Cardiac septum (tissue), 1 donor: ENCODE measurements around the gene MAPK4. TPM values are rescaled to one million over a fixed set of nuclear protein-coding genes. Genes with fewer than 3 reads are reported as not detected.
"Not testable (repeated sequence)": the region's sequence is repeated elsewhere in the genome, so short reads cannot be mapped to it uniquely, and the experiment has no call there.

Experiments
- DNase-seq: peaks from one replicate; pipeline ENCODE4 v3.0.0-alpha.2; 2020; ENCODE audit warnings: low spot score
- intact Hi-C: fragments of 100-400 bp; cut with DNase I; formaldehyde crosslinking; loops from one replicate; pipeline ENCODE4 v1.14.0; 2022
- long read RNA-seq: library from polyadenylated mRNA; unstranded; transcript quantifications from one replicate; pipeline ENCODE4 v2.0.0, GENCODE V29; 2021
- total RNA-seq: library from RNA; stranded (reverse); fragmentation: NEBNext Ultra II Directional; extraction: Animal tissue kit (Norgen Biotek cat#: 25700); gene quantifications from one replicate; pipeline ENCODE4 v1.2.1, GENCODE V29; 2021
- donor health status: DM: no; HTN: no; CAD: no.

MAPK4 gene
- total RNA-seq: 38.2 TPM
- long read RNA-seq, full-length matches to known transcripts: 3 of 43 reads
- long read RNA-seq, partial matches to known transcripts: 23 of 43 reads
- long read RNA-seq, other reads (novel, unspliced or antisense): 17 of 43 reads

GRCh38 chr18:50559752-50560680 is at the start of gene MAPK4:
TSS of gene MAPK4 (plus strand) at chr18:50560087. CDS start at chr18:50663959, 103,872 bp downstream.
- no peak for DNase-seq
- intact Hi-C loops: loop anchor here (5.0 kb wide), 1 partner anchor 97 kb away; no protein-coding TSS in a partner anchor

DNA sequence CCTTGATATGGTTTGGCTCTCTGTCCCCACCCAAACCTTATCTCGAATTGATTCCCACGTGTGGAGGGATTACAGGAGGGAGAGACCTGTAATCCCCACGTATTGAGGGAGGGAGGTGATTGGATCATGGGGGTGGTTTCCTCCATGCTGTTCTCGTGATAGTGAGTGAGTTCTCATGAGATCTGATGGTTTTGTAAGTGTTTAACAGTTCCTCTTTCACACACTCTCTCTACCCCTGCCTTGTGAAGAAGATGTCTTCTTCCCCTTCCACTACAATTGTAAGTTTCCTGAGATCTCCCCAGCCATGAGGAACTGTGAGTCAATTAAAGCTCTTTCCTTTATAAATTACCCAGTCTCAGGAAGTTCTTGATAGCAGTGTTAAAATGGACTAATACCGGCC is 42.6 kb upstream of the MAPK4 start:
- intact Hi-C loops, DNase-seq: not testable (repeated sequence)

GRCh38 chr18:50518787-50519546 is 40.9 kb upstream of the MAPK4 start:
- DNase-seq: no peak
- intact Hi-C loops: no loop called here

DNA sequence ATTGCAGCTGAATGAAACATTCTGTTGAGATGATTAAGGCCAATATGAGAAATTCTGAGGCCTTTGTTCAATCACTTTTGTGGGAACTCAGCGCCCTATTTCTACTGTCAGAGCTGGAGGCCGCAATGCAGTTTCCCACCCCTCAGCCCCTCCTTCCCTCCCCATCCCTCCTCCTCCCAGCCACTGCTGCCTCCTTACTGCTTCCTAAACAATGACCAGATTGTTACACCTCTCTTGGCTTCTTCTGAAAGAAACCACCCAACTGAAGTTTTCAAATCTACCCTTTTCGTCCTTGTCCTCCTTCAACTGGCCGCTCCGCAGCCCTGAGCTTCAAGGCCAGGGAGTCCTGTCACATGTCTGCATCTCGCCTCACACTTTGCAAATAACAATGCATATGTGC is 36.7 kb upstream of the MAPK4 start:
- intact Hi-C loops: no loop called here
- DNase-seq: no peak

- intact Hi-C loops: no loop called here
- no peak for DNase-seq
Observed at GRCh38 chr18:50527636-50528307, 32.1 kb upstream of the MAPK4 start.

- DNase-seq: no peak
- intact Hi-C loops: no loop called here
Observed at GRCh38 chr18:50528806-50529205, 31.1 kb upstream of the MAPK4 start.

- DNase-seq, intact Hi-C loops: not testable (repeated sequence)
Observed at GRCh38 chr18:50533822-50534221, 26.1 kb upstream of the MAPK4 start.

- intact Hi-C loops, DNase-seq: not testable (repeated sequence)
Observed at GRCh38 chr18:50544476-50544875, 15.4 kb upstream of the MAPK4 start.

DNA sequence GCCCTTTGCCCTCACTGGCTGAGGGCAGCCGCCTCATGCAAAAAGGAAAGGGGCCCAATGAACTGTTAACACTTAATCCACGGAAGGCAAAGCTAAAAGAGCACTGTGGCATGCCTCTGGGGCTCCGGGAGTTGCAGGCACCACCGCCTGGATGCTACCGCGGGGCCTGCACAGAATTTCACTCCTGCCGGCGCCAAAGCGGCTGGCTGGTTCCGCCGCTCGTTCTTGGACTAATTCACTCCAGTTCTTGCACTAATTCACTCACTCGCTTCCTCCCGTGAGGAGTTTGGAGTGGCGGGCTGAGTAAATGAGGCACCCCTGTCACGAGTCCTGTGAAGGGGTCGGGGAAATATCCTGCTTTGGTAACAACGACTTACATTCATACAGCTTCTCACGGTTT is 14.0 kb upstream of the MAPK4 start:
- intact Hi-C loops: no loop called here
- no peak for DNase-seq

GRCh38 chr18:50548160-50548559 is 11.7 kb upstream of the MAPK4 start:
- no peak for DNase-seq
- intact Hi-C loops: no loop called here

- intact Hi-C loops, DNase-seq: not testable (repeated sequence)
Observed at GRCh38 chr18:50551651-50552050, 8.2 kb upstream of the MAPK4 start.

GRCh38 chr18:50558157-50558556 is 1.7 kb upstream of the MAPK4 start:
- DNase-seq: no peak
- intact Hi-C loops: no loop called here

DNA sequence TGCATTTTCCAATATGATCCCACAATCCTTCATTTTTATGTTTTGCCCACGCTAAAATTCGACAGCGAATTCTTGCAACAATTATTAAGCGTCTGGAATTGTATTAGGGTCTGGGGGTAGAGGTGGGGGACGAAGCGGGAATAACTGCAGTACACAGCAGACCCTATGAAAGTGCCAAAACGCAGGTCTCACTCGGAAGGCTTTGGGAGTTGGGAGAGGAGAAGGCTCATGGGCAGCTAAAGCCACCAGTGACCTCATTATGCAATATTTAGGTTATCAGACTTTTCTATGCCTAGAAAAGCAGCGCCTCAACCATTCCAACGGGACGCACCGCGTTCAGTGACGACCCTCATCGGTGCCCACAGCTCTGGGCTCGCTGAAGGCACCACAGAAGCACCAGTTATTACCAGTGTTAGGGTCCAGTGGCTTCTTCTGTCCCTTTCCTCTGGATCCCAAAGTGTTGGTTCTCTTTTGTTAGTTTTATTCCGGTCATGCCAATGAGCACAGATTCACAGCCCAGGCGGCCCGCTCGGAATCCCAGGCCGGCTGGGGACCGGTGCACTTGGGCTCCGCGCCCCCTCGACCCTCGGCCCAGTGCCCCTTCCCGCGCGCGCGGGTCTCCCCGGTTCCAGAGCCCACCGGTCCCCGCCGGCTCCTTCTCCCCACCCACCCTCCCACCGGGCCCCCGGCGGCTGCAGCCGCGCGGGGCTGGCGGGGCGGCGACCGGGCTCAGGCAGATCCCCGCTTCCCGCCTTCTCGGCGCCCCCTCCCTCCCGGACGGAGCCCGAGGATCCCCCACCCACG is 737 bp upstream of the MAPK4 start:
- intact Hi-C loops: no loop called here
- DNase-seq: no peak

GRCh38 chr18:50560681-50561629 is 1.1 kb downstream of the MAPK4 start:
- intact Hi-C loops: loop anchor here (5.0 kb wide), 1 partner anchor 96 kb away; no protein-coding TSS in a partner anchor
- DNase-seq: no peak

DNA sequence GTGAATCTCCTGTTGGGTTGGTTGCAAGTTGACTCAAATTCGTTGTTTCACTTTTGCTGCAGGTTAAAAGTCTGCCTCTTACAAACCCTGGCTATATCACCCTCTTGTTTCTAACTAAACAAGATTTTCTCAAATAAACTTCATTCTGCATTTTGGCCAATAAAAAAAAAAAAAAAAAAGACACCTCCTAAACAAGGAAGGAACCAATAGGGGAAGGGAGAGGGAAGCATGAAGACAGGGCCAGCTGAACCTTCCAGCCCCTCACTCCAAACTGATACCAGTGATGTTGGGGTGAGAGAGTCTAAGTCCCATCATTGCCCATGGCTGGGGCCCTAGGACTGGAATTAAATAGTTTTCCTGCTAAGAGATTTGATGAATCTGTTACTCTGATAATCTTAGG is 2.4 kb downstream of the MAPK4 start:
- intact Hi-C loops: loop anchor here (5.0 kb wide), 1 partner anchor 95 kb away; no protein-coding TSS in a partner anchor
- not testable (repeated sequence) for DNase-seq

DNA sequence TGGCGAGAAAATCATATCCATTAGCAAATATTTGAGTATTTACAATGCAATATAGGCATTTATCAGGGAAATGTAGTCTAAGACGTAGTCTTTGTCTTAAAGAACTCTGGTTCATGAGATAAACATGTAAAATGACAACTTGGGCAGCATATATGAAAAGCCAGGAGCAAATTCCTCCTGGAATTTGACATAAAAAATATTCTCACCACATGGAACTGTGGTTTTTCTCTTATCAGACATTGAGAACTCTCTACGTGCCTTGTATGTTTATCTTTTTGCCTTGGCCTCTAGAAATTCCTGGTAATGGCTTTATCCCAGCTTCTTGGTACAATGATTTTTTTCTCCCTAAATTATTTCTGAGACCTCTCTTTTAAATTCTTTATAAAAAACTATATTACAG is 2.8 kb downstream of the MAPK4 start:
- no peak for DNase-seq
- intact Hi-C loops: loop anchor here (5.0 kb wide), 1 partner anchor 95 kb away; no protein-coding TSS in a partner anchor

- no peak for DNase-seq
- intact Hi-C loops: loop anchor here (5.0 kb wide), 1 partner anchor 94 kb away; no protein-coding TSS in a partner anchor
Observed at GRCh38 chr18:50563376-50563775, 3.5 kb downstream of the MAPK4 start.

DNA sequence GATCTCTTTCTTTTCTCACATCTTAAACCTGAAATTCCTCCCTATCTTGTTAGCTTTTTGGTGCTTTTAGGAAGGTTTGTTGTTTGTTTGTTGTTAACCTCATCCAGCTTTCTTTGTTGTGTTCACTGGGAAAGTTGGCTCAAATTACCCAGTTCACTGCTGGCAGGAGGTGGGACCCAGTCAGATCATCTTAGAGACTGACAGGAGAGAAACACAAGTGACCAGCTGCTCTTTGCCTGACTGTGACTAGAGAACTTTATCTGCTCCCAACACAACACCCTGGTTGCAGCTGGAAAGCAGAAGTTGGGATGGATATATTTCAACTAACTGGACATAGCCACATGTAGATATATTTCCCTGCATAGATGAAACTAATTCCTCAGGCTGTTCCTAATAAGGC is 10.0 kb downstream of the MAPK4 start:
- no peak for DNase-seq
- intact Hi-C loops: loop anchor here (10.0 kb wide), 1 partner anchor 65 kb away; no protein-coding TSS in a partner anchor
